Adrenal gland (tissue), 12 donors: ENCODE measurements around the gene SLC27A5. TPM values are rescaled to one million over a fixed set of nuclear protein-coding genes. Genes with fewer than 3 reads are reported as not detected.
A peak's percentile ranks its signal among the peaks of the same experiment; 100 is the strongest.

Source experiments
- DNase-seq, 7 donors: peaks; one replicate each; pipeline ENCODE4 v3.0.0-alpha.2; 2019 to 2020
- H3K27ac ChIP-seq, 5 donors: fragments of 200-600 bp; sonication (generic) in 4 of 5; 1 replicate in 3 of 5; 2 replicates in 2 of 5; pipeline versions ENCODE4 v1.5.1 to v1.8.0; 2016 to 2020; ENCODE audit warnings: mild to moderate bottlenecking in 1 of 5
- H3K27me3 ChIP-seq: fragments of 200-600 bp; 2 replicates; pipeline ENCODE4 v1.8.0; 2021
- H3K36me3 ChIP-seq, 2 donors: fragments of 200-600 bp; replicated peaks in 1 of 2; 1 replicate in 1 of 2; 2 replicates in 1 of 2; pipeline versions ENCODE4 v1.5.1 to v1.8.0; 2018 to 2022
- H3K4me1 ChIP-seq, 2 donors: fragments of 200-600 bp; replicated peaks in 1 of 2; 1 replicate in 1 of 2; 2 replicates in 1 of 2; pipeline versions ENCODE4 v1.5.1 to v1.8.0; 2018 to 2021
- H3K4me3 ChIP-seq, 4 donors: fragments of 200-600 bp; sonication (generic) in 3 of 4; one replicate each; pipeline ENCODE4 v1.5.1; 2016 to 2018
- H3K9me3 ChIP-seq, 3 donors: fragments of 200-600 bp; sonication (generic) in 1 of 3; replicated peaks in 1 of 3; 1 replicate in 2 of 3; 2 replicates in 1 of 3; pipeline versions ENCODE4 v1.5.1 to v1.8.0; 2016 to 2021
- POLR2A ChIP-seq, 2 donors: fragments of 450-650 bp; IDR thresholded peaks; one replicate each; pipeline ENCODE4 v1.6.1; 2017; ENCODE audit warnings: antibody characterized with exemption in 2 of 2, mild to moderate bottlenecking in 2 of 2, moderate library complexity in 1 of 2
- WGBS, 4 donors: extraction: QIAGEN DNeasy Blood & Tissue Kit in 2 of 4; methylation state at CpG; one replicate each; pipeline versions ENCODE4 v1.1.5 to v1.1.7; 2013 to 2017; 5-methylcytosine and 5-hydroxymethylcytosine counted together
- intact Hi-C, 2 donors: fragments of 100-400 bp; cut with DNase I; formaldehyde crosslinking; loops; one replicate each; pipeline versions ENCODE4 v1.14.1 to v1.15.0; 2022 to 2023
- polyA plus RNA-seq, 3 donors: library from polyadenylated mRNA; stranded (reverse); fragments of 200-250 nt in 2 of 3; fragments of 350-450 nt in 1 of 3; fragmentation: Illumina TruSeq in 1 of 3; extraction: RNeasy Lipid Tissue Mini Kit (QIAGEN cat#74804) in 1 of 3; gene quantifications; one replicate each; pipeline ENCODE4 v1.2.3, GENCODE V29; 2013 to 2014
- total RNA-seq, 9 donors: library from RNA; depleted of rRNA in 4 of 9; stranded (reverse); fragments of >200 nt in 4 of 9; fragments of 120-200 nt in 1 of 9; fragmentation: NEBNext Ultra II Directional in 1 of 9; extraction: Animal tissue kit (Norgen Biotek cat#: 25700) in 1 of 9; gene quantifications; one replicate each; pipeline versions ENCODE4 v1.1.0 to v1.2.4, GENCODE V29; 2013 to 2023
- TF ChIP-seq, protein P1 (sequence below), 6 experiments: fragments of 450-650 bp in 4 of 6; fragments of 200-600 bp in 2 of 6; sonication (generic) in 1 of 6; IDR thresholded peaks; 1 replicate in 5 of 6; 2 replicates in 1 of 6; pipeline versions ENCODE4 v1.5.1 to v1.8.0; 2016 to 2021; ENCODE audit warnings: antibody characterized with exemption in 6 of 6, mild to moderate bottlenecking in 2 of 6, moderate library complexity in 1 of 6
- donor health status: healthy with polysubstance abuse.
- donor health status: Bipolar disorder and iron deficiency.
- donor health status: DM: yes; HTN: yes; CAD: no.
- donor health status: DM: no; HTN: no; CAD: no.
- donor health status: DM: no; HTN: no; CAD: no.
- donor health status: DM: yes; HTN: yes; CAD: no.

Gene SLC27A5
- total and polyA plus RNA-seq, 12 donors: 3.8 to 18.3 (median 9.1) TPM

DNA sequence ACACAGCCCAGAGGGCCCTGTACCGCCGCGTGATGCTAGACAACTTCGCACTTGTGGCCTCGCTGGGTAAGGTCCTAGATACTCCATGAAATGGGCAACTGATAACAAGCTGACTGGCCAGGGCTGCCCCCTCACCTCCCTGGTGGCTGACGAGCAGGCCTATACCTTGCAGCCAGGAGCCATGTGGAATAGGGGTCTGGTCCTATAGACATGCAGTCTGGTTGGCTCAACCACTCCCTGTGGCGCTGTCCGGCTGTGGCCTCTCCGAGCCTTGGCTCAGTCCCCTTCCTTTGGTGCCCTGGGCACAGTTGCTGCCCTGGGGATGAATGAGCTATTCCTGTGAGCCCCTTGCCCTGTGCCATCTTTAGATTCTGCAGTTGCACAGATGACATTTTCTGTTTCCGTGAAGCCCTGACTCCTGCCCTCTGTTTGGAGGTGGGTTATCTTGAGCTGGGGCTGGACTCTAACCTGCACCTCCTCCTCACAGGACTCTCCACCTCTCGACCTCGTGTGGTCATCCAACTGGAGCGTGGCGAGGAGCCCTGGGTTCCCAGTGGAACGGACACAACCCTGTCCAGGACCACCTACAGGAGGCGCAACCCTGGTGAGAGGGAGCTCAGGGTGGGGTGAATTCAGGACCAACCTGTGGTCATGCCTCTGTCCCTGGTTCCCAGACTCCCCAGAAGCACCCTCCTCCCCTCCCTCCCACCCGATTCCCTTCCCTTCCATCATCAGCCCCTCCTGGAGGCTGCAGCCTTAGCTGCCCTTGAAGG lies 42.4 kb downstream of the SLC27A5 start:
- DNase-seq: no peak
- intact Hi-C loops: no loop called here
- TF ChIP-seq, protein P1, sequence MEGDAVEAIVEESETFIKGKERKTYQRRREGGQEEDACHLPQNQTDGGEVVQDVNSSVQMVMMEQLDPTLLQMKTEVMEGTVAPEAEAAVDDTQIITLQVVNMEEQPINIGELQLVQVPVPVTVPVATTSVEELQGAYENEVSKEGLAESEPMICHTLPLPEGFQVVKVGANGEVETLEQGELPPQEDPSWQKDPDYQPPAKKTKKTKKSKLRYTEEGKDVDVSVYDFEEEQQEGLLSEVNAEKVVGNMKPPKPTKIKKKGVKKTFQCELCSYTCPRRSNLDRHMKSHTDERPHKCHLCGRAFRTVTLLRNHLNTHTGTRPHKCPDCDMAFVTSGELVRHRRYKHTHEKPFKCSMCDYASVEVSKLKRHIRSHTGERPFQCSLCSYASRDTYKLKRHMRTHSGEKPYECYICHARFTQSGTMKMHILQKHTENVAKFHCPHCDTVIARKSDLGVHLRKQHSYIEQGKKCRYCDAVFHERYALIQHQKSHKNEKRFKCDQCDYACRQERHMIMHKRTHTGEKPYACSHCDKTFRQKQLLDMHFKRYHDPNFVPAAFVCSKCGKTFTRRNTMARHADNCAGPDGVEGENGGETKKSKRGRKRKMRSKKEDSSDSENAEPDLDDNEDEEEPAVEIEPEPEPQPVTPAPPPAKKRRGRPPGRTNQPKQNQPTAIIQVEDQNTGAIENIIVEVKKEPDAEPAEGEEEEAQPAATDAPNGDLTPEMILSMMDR (IDR thresholded peaks at IDR 0.05): no peak
- TF ChIP-seq POLR2A (IDR thresholded peaks at IDR 0.05): no peak
- Histone ChIP-seq H3K27ac (no peak overlapping the region), H3K4me3 (no peak overlapping the region), H3K27me3 (no peaks in the 10 kb centered on the region), H3K9me3 (no peaks in the 10 kb centered on the region), H3K4me1 (peaks cover 0 to 10% of the 10 kb centered on the region in 2 donors), H3K36me3 (peaks cover 0 to 33% of the 10 kb centered on the region in 2 donors)
- 89 to 91% (median 90%) methylated on average over 10 to 17 of the region's 17 CpGs for whole genome bisulfite sequencing, 4 donors

DNA sequence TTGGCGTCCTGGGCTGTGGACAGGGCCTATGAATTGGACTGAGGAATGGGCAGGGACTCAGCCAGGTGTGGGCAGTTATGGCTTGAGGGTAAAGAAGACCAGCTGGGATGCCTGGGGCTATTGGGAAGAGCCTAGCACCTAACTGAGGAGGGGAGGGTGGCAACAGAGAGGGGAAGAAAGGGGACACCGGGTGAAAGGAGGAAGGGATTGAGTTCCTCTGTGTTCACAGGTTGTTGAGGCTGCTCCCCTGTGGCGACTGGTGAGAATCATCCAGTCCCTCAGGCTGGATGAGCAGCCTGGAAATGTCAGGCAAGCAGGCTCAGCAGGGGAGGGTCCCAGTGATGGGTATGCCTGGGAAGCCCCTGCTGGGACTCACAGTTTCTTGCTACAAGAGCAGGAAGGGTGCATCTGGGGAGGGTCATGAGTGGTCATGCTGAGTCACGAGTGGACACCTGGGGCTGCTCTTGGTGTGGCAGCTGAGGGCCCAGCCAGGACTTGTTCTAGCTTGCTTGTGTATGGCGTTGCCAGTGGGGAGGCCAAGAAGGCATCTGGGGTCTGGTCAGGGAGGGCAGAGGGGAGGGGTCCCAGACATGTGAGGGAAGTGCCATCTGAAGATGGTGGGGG lies 43.5 kb downstream of the SLC27A5 start:
- DNase-seq: no peak
- no peak overlapping the region for H3K27ac ChIP-seq
- 50 to 69% (median 57%) methylated on average over 3 to 5 of the region's 5 CpGs for WGBS, 4 donors
- H3K27me3 ChIP-seq: no peaks in the 10 kb centered on the region
- no peak overlapping the region for H3K4me3 ChIP-seq
- H3K9me3 ChIP-seq: no peaks in the 10 kb centered on the region
- intact Hi-C loops: no loop called here
- peaks cover 0 to 10% of the 10 kb centered on the region in 2 donors for H3K4me1 ChIP-seq
- peaks cover 0 to 33% of the 10 kb centered on the region in 2 donors for H3K36me3 ChIP-seq
- TF ChIP-seq, protein P1 (IDR thresholded peaks at IDR 0.05): no peak
- TF ChIP-seq POLR2A (IDR thresholded peaks at IDR 0.05): no peak

DNA sequence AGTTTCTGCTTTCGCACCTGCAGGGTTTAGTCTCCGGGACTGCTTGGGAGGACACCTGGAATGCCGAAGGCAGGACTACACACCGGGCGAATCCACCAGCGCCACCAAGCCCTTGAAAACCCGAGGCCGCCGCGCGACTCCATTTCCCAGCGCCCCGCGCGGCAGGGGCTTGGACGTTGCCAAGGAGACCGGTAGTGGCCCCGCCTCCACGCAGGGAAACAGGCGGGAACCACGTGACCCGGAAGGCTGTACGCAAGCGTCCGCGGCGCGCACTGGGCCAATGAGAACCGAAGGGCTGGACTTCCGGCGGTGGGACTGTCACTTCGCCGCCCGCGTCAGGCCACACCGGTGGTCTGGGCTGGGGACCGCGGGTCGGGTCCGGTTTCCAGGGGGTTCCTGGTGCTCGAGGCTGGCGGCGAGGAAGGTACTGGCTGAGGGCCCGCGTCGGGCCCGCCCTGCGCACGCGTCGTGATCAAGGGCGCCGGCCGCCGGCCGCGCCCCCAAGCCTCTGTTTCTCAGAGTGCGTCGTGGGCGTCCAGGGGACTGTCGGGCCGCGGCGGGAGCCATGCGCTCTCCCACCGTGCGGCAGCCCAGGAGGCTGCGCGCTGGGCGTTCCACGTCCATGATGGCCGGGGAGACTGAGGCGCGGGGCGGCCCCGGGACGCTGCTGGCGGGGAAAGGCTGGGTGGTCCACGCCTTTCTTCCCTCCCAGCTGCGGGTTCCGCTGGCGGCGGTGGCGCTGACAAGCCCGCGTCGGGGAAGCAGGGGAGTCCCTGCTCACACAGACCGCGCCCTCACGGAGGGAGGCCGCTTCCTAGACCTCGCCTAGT lies 44.8 kb downstream of the SLC27A5 start, which contains the start of gene ZNF324:
ZNF324 (plus strand) TSS at position 321 of the 830 bp plus-strand sequence. CDS start 2,106 bp downstream, outside the sequence.
- TF ChIP-seq, protein P1 (IDR thresholded peaks at IDR 0.05): peak in 1 of 6 experiments; percentile 10
- peak; percentile 50 to 62 for TF ChIP-seq POLR2A (IDR thresholded peaks at IDR 0.05)
- Histone ChIP-seq H3K9me3 (no peaks in the 10 kb centered on the region), H3K4me3 (peak within 1 kb of the TSS; percentile 55 to 92 (median 78)), H3K36me3 (peaks cover 0 to 24% of the 10 kb centered on the region in 2 donors), H3K27ac (peak within 1 kb of the TSS in 4 of 5 donors; percentile 22 to 84 (median 72)), H3K27me3 (no peaks in the 10 kb centered on the region), H3K4me1 (peaks cover 0 to 10% of the 10 kb centered on the region in 2 donors)
- peak; percentile 97 to 99 (median 99) for DNase-seq
- intact Hi-C loops: no loop called here
- 0 to 2% (median 0%) methylated on average over 4 to 91 of the region's 92 CpGs for WGBS, 4 donors
